HG02623 (cell line): ENCODE measurements around the gene MTRFR.
"Not testable (repeated sequence)": the region's sequence is repeated elsewhere in the genome, so short reads cannot be mapped to it uniquely, and the experiment has no call there.

Experiments used
- ATAC-seq: cut with Tn5 transposase; IDR thresholded peaks from one replicate; pipeline ENCODE4 v1.9.1; 2021; ENCODE audit warnings: moderate library complexity; ENCODE audit not compliant: unreplicated experiment

The MTRFR gene

GRCh38 chr12:123248996-123249741, 15.9 kb downstream of the MTRFR start:
- not testable (repeated sequence) for ATAC-seq

- ATAC-seq = no peak
Observed at GRCh38 chr12:123250471-123251383, 17.5 kb downstream of the MTRFR start.

- ATAC-seq = no peak
Observed at GRCh38 chr12:123251403-123252076, 18.3 kb downstream of the MTRFR start.

- not testable (repeated sequence) for ATAC-seq
Observed at GRCh38 chr12:123252365-123252764, 19.1 kb downstream of the MTRFR start.

- ATAC-seq = no peak
Observed at GRCh38 chr12:123253641-123254459, 20.6 kb downstream of the MTRFR start.

- ATAC-seq = no peak
Observed at GRCh38 chr12:123254853-123255446, 21.7 kb downstream of the MTRFR start.

- no peak for ATAC-seq
Observed at GRCh38 chr12:123258593-123258992, 25.4 kb downstream of the MTRFR start.

- ATAC-seq = no peak
Observed at GRCh38 chr12:123260081-123260480, 26.8 kb downstream of the MTRFR start.

- no peak for ATAC-seq
Observed at GRCh38 chr12:123261196-123261595, 28.0 kb downstream of the MTRFR start.

- no peak for ATAC-seq
Observed at GRCh38 chr12:123263196-123263817, 30.1 kb downstream of the MTRFR start.

- ATAC-seq = no peak
Observed at GRCh38 chr12:123264642-123265041, 31.4 kb downstream of the MTRFR start.

GRCh38 chr12:123265851-123266678, 32.8 kb downstream of the MTRFR start:
- no peak for ATAC-seq

- ATAC-seq = no peak
Observed at GRCh38 chr12:123266679-123267277, 33.5 kb downstream of the MTRFR start.

- no peak for ATAC-seq
Observed at GRCh38 chr12:123267335-123267920, 34.2 kb downstream of the MTRFR start.

GRCh38 chr12:123267991-123268843, 35.0 kb downstream of the MTRFR start:
- no peak for ATAC-seq

- no peak for ATAC-seq
Observed at GRCh38 chr12:123268850-123269249, 35.6 kb downstream of the MTRFR start.

- no peak for ATAC-seq
Observed at GRCh38 chr12:123269395-123269892, 36.2 kb downstream of the MTRFR start.
